Mammary epithelial cell (primary cell): Measurements from ENCODE around the gene PRKD1.

Source experiments
- EZH2 ChIP-seq: IDR thresholded peaks from 2 replicates; pipeline ENCODE4 v1.6.1; 2012; ENCODE audit warnings: low read length, inconsistent platforms, borderline replicate concordance
- TF ChIP-seq, protein P1 (sequence below), 2 donors: IDR thresholded peaks in 1 of 2; conservative IDR thresholded peaks in 1 of 2; 2 replicates each; pipeline ENCODE4 v1.5.1; 2011 to 2012; ENCODE audit warnings: inconsistent platforms in 2 of 2, low read length in 2 of 2, mild to moderate bottlenecking in 2 of 2, control low read depth in 1 of 2, low read depth in 1 of 2; ENCODE audit not compliant: insufficient read depth in 1 of 2; ENCODE audit errors: extremely low read depth in 1 of 2

DNA sequence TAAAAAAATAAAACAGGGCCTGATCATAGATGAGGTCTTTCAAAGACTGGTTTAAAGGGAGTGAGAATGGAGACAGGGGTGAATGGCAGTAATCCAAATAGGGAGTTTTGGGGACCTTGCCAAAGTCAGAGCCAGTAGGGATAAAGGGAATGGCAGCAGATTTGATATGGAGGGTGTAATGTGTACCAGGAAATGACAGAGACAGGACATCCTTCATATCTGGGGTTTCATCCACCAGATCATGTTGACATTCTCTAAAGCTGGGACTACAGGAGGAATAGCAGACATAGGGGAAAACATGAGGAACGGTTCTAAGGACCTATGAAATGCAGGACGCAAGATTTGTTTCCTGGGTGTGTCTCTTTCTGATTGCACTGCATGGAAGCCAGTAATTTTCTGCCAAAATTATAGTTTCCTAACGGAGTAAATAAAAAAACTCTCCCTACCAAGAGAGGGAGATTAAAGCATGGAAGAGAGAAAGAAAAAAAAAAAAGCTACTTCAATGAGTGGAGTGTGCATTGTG lies 169.9 kb downstream of the PRKD1 start:
- TF ChIP-seq, protein P1, sequence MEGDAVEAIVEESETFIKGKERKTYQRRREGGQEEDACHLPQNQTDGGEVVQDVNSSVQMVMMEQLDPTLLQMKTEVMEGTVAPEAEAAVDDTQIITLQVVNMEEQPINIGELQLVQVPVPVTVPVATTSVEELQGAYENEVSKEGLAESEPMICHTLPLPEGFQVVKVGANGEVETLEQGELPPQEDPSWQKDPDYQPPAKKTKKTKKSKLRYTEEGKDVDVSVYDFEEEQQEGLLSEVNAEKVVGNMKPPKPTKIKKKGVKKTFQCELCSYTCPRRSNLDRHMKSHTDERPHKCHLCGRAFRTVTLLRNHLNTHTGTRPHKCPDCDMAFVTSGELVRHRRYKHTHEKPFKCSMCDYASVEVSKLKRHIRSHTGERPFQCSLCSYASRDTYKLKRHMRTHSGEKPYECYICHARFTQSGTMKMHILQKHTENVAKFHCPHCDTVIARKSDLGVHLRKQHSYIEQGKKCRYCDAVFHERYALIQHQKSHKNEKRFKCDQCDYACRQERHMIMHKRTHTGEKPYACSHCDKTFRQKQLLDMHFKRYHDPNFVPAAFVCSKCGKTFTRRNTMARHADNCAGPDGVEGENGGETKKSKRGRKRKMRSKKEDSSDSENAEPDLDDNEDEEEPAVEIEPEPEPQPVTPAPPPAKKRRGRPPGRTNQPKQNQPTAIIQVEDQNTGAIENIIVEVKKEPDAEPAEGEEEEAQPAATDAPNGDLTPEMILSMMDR (conservative IDR thresholded peaks at IDR 0.05 in 1 of 2, IDR thresholded peaks at IDR 0.05 in 1 of 2; ENCODE audit: extremely low read depth in 1 of 2, insufficient read depth in 1 of 2, low read depth in 1 of 2, low read length in 2 of 2) = no peak
- no peak for TF ChIP-seq EZH2
